NB4 (cell line): ENCODE measurements around the gene IL18.
A peak's percentile ranks its signal among the peaks of the same experiment; 100 is the strongest.

Source experiments
- DNase-seq: peaks from one replicate; pipeline ENCODE4 v3.0.0; 2010; ENCODE audit warnings: low read depth
- H3K4me3 ChIP-seq: one replicate; pipeline ENCODE4 v1.5.1; 2011; ENCODE audit warnings: mild to moderate bottlenecking, low read depth, low read length, moderate library complexity
- CTCF ChIP-seq: IDR thresholded peaks from one replicate; pipeline ENCODE4 v1.5.1; 2012; ENCODE audit warnings: low read depth, low read length
- MYC ChIP-seq: IDR thresholded peaks from 2 replicates; pipeline ENCODE4 v1.6.1; 2011; ENCODE audit warnings: low read depth, low read length
- POLR2A ChIP-seq: IDR thresholded peaks from 2 replicates; pipeline ENCODE4 v1.6.1; 2011; ENCODE audit warnings: mild to moderate bottlenecking; ENCODE audit not compliant: insufficient read length; ENCODE audit errors: extremely low read depth
- TF ChIP-seq, protein P1 (sequence below): IDR thresholded peaks from 2 replicates; pipeline ENCODE4 v1.6.1; 2011; ENCODE audit warnings: low read depth, low read length

IL18 gene

GRCh38 chr11:112185883-112186282 lies 22.0 kb upstream of the IL18 start:
- no peak for DNase-seq
- TF ChIP-seq MYC (no peak), POLR2A (no peak), CTCF (no peak)
- TF ChIP-seq, protein P1, sequence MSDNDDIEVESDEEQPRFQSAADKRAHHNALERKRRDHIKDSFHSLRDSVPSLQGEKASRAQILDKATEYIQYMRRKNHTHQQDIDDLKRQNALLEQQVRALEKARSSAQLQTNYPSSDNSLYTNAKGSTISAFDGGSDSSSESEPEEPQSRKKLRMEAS, result no peak
- no peak overlapping the region for H3K4me3 ChIP-seq

DNA sequence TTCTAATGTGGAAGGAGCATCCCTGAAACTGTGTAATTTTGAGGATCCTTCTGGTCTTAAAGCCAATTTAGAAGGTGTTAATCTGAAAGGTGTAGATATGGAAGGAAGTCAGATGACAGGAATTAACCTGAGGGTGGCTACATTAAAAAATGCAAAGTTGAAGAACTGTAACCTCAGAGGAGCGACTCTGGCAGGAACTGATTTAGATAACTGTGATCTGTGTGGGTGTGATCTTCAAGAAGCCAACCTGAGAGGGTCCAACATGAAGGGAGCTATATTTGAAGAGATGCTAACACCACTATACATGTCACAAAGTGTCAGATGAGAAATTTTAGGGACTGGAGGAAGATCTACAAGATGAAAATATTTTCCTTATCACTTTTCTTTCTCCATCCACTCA lies 19.0 kb upstream of the IL18 start:
- TF ChIP-seq, protein P1, result no peak
- no peak for TF ChIP-seq MYC
- no peak for DNase-seq
- H3K4me3 ChIP-seq, result no peak overlapping the region

DNA sequence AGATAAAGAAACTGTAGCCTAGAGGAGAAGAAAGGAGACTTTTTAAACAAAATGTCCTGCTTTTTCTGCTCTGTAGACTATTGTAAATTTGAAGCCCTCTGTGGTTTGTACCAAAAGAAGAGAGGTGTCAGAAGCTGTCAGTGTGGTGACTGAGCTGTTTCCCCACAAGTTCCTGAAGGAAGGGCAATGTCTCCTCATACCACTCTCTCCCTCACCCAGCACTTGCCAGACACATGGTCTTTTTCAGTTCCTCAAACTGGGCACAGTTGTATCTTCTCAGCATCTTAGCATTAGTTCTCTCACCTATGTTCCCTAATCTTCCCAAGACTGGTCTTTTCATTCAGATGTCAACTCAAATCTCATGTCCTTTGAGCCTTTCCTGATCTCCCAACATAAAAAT lies 15.7 kb upstream of the IL18 start:
- TF ChIP-seq, protein P1, result peak; percentile 54; the same call in 1 of the 2 replicates
- TF ChIP-seq POLR2A (no peak), MYC (peak; percentile 19; the same call in 1 of the 2 replicates)
- DNase-seq, result peak; percentile 66
- no peak overlapping the region for H3K4me3 ChIP-seq

DNA sequence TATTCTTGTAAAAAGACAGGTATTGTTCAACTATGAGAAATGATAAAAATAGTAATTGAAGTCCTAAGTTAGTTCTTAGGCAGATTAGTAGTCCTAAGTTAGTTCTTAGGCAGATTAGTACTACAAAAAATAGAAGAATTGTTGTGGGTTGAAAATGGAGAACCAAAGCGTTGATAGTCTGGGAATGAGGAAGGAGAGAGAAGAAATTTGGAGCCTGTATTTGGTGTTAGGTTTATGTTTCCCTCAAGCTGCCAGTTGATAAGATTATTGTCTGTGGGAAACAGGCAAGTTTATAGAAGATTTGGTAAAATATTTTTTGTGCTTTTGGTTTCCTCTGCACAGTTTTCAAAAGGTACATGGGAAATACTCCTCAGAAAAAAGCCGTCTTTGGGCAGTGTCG lies 15.0 kb upstream of the IL18 start:
- TF ChIP-seq POLR2A (no peak), CTCF (no peak), MYC (no peak)
- TF ChIP-seq, protein P1, result no peak
- H3K4me3 ChIP-seq, result no peak overlapping the region
- DNase-seq, result no peak

GRCh38 chr11:112178428-112178827 lies 14.5 kb upstream of the IL18 start:
- no peak for TF ChIP-seq MYC
- TF ChIP-seq, protein P1, result no peak
- no peak for TF ChIP-seq POLR2A
- no peak for TF ChIP-seq CTCF
- H3K4me3 ChIP-seq, result no peak overlapping the region
- DNase-seq, result no peak

- DNase-seq, result no peak
- TF ChIP-seq CTCF (no peak), MYC (no peak), POLR2A (no peak)
- TF ChIP-seq, protein P1, result no peak
Observed at GRCh38 chr11:112177589-112177988, 13.7 kb upstream of the IL18 start.

DNA sequence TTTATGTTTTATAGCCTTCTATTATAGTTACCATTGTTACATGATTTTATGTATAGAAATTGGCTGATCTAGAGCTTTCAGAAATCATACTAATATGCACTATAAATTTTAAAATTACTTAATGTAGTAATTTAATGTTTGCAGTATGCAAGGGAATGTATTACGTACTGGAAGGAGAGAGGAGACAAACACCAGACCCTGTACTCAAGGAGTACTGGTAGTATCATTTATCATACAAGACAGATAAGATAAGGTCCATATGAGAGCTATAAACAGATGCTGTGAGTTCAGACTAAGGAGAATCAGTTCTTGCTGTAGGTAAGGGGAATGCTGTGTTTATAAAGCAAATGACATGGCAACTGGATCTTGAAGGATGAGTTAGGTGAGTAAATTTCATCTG lies 12.2 kb upstream of the IL18 start:
- no peak for DNase-seq
- H3K4me3 ChIP-seq, result no peak overlapping the region
- TF ChIP-seq, protein P1, result no peak
- TF ChIP-seq CTCF (no peak), MYC (no peak), POLR2A (no peak)

More at GRCh38 chr11:112177589-112177988, 13.7 kb upstream of the IL18 start:
- H3K4me3 ChIP-seq, result no peak overlapping the region
